ENCODE results near the gene ATP4B.

DNA sequence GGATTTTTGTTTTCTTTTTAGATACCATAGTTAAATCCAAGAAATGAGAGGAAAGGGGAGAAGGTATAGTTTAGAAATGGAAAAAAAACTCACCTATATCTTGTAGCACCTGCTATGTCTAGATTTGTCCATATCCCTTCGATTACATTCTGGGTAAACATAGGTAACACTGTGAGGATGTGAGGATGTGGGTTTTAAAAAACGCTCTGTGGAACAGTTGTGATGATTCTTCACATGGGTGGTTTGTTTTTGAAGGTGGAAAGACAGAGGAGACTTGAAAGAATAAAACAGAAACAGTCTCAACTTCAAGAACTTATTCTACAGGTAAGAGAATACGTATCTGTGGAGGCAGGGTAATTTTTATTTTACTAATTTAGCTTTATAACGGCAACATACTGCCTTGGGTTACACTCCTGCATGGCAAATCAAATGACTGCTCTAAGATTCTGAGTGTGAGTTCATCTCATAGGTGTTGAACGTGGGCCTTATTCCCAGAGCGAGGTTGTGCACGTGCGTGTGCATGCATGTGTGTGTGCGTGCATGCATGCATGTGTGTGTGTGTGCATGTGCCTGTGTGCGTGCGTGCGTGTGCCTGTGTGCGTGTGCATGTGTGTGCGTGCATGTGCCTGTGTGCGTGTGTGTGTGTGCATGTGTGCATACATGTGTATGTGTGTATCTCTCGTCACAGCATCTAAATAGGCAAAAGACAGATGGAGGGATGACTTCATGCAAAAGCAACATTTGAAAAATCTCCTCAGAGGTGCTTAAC is 23.5 kb downstream of the ATP4B start:
- TF ChIP-seq, protein P1, sequence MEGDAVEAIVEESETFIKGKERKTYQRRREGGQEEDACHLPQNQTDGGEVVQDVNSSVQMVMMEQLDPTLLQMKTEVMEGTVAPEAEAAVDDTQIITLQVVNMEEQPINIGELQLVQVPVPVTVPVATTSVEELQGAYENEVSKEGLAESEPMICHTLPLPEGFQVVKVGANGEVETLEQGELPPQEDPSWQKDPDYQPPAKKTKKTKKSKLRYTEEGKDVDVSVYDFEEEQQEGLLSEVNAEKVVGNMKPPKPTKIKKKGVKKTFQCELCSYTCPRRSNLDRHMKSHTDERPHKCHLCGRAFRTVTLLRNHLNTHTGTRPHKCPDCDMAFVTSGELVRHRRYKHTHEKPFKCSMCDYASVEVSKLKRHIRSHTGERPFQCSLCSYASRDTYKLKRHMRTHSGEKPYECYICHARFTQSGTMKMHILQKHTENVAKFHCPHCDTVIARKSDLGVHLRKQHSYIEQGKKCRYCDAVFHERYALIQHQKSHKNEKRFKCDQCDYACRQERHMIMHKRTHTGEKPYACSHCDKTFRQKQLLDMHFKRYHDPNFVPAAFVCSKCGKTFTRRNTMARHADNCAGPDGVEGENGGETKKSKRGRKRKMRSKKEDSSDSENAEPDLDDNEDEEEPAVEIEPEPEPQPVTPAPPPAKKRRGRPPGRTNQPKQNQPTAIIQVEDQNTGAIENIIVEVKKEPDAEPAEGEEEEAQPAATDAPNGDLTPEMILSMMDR (IDR thresholded peaks at IDR 0.05) = no peak
- TF ChIP-seq POLR2A (IDR thresholded peaks at IDR 0.05) = no peak
